Measurements from ENCODE around the gene DOCK4.
A peak's percentile ranks its signal among the peaks of the same experiment; 100 is the strongest.

The DOCK4 gene

GRCh38 chr7:111732923-111733322, 473.3 kb downstream of the DOCK4 start:
- POLR2A ChIA-PET = no interaction called here
- DNase-seq (ENCODE audit: extremely low spot score) = no peak
- TF ChIP-seq ARNT (IDR thresholded peaks at IDR 0.05) (no peak), ELF4 (IDR thresholded peaks at IDR 0.05) (no peak), TARDBP (IDR thresholded peaks at IDR 0.05) (no peak), NFRKB (IDR thresholded peaks at IDR 0.05) (no peak), CTBP1 (IDR thresholded peaks at IDR 0.05; ENCODE audit: borderline replicate concordance) (no peak), HDGF (IDR thresholded peaks at IDR 0.05; ENCODE audit: borderline replicate concordance) (no peak), PKNOX1 (IDR thresholded peaks at IDR 0.05) (no peak), FOXM1 (IDR thresholded peaks at IDR 0.05; ENCODE audit: borderline replicate concordance) (no peak), BHLHE40 (IDR thresholded peaks at IDR 0.05; ENCODE audit: borderline replicate concordance) (no peak), LEF1 (IDR thresholded peaks at IDR 0.05; ENCODE audit: borderline replicate concordance) (no peak), FOXK2 (IDR thresholded peaks at IDR 0.05) (no peak)
- CTCF ChIA-PET = no interaction called here

- CTCF ChIA-PET = no interaction called here
- TF ChIP-seq ELF4 (IDR thresholded peaks at IDR 0.05) (no peak), SUZ12 (IDR thresholded peaks at IDR 0.05) (no peak), SP1 (IDR thresholded peaks at IDR 0.05) (no peak), BHLHE40 (IDR thresholded peaks at IDR 0.05; ENCODE audit: borderline replicate concordance) (no peak), FOXA1 (IDR thresholded peaks at IDR 0.05) (no peak), CTBP1 (IDR thresholded peaks at IDR 0.05; ENCODE audit: borderline replicate concordance) (no peak), FOXK2 (IDR thresholded peaks at IDR 0.05) (no peak), TARDBP (IDR thresholded peaks at IDR 0.05) (no peak), ZNF384 (IDR thresholded peaks at IDR 0.05) (no peak), HDGF (IDR thresholded peaks at IDR 0.05; ENCODE audit: borderline replicate concordance) (no peak), L3MBTL2 (conservative IDR thresholded peaks at IDR 0.05) (no peak), LEF1 (IDR thresholded peaks at IDR 0.05; ENCODE audit: borderline replicate concordance) (no peak), NFRKB (IDR thresholded peaks at IDR 0.05) (no peak), PKNOX1 (IDR thresholded peaks at IDR 0.05) (no peak)
- POLR2A ChIA-PET = no interaction called here
- peak; percentile 21 for DNase-seq (ENCODE audit: extremely low spot score)
These were observed 475.5 kb downstream of the DOCK4 start for GRCh38 chr7:111730476-111731300.

GRCh38 chr7:111730057-111730456, 476.1 kb downstream of the DOCK4 start:
- CTCF ChIA-PET = no interaction called here
- TF ChIP-seq TARDBP (IDR thresholded peaks at IDR 0.05) = no peak
- no peak for TF ChIP-seq FOXM1 (IDR thresholded peaks at IDR 0.05; ENCODE audit: borderline replicate concordance)
- TF ChIP-seq ARNT (IDR thresholded peaks at IDR 0.05) = no peak
- TF ChIP-seq FOXK2 (IDR thresholded peaks at IDR 0.05) = no peak
- TF ChIP-seq PKNOX1 (IDR thresholded peaks at IDR 0.05) = no peak
- no peak for TF ChIP-seq L3MBTL2 (conservative IDR thresholded peaks at IDR 0.05)
- no peak for TF ChIP-seq SP1 (IDR thresholded peaks at IDR 0.05)
- no peak for TF ChIP-seq LEF1 (IDR thresholded peaks at IDR 0.05; ENCODE audit: borderline replicate concordance)
- TF ChIP-seq CTBP1 (IDR thresholded peaks at IDR 0.05; ENCODE audit: borderline replicate concordance) = no peak
- no peak for TF ChIP-seq ELF4 (IDR thresholded peaks at IDR 0.05)
- no peak for TF ChIP-seq ZNF384 (IDR thresholded peaks at IDR 0.05)
- TF ChIP-seq FOXA1 (IDR thresholded peaks at IDR 0.05) = no peak
- TF ChIP-seq NFRKB (IDR thresholded peaks at IDR 0.05) = no peak
- TF ChIP-seq SUZ12 (IDR thresholded peaks at IDR 0.05) = no peak
- TF ChIP-seq HDGF (IDR thresholded peaks at IDR 0.05; ENCODE audit: borderline replicate concordance) = no peak
- TF ChIP-seq BHLHE40 (IDR thresholded peaks at IDR 0.05; ENCODE audit: borderline replicate concordance) = no peak
- POLR2A ChIA-PET = no interaction called here
- DNase-seq (ENCODE audit: extremely low spot score) = no peak

- no peak for TF ChIP-seq FOXM1 (IDR thresholded peaks at IDR 0.05; ENCODE audit: borderline replicate concordance)
- TF ChIP-seq TARDBP (IDR thresholded peaks at IDR 0.05) = no peak
- TF ChIP-seq CTBP1 (IDR thresholded peaks at IDR 0.05; ENCODE audit: borderline replicate concordance) = no peak
- TF ChIP-seq ZNF384 (IDR thresholded peaks at IDR 0.05) = no peak
- no peak for TF ChIP-seq BHLHE40 (IDR thresholded peaks at IDR 0.05; ENCODE audit: borderline replicate concordance)
- CTCF ChIA-PET = no interaction called here
- no peak for DNase-seq (ENCODE audit: extremely low spot score)
- POLR2A ChIA-PET = no interaction called here
These were observed 476.7 kb downstream of the DOCK4 start for GRCh38 chr7:111729483-111729882.

- no peak for TF ChIP-seq L3MBTL2 (conservative IDR thresholded peaks at IDR 0.05)
- no peak for TF ChIP-seq FOXA1 (IDR thresholded peaks at IDR 0.05)
- POLR2A ChIA-PET = no interaction called here
- CTCF ChIA-PET = no interaction called here
- no peak for DNase-seq (ENCODE audit: extremely low spot score)
These were observed 477.6 kb downstream of the DOCK4 start for GRCh38 chr7:111728635-111728995.

GRCh38 chr7:111727905-111728634, 478.1 kb downstream of the DOCK4 start:
- DNase-seq (ENCODE audit: extremely low spot score) = no peak
- no peak for TF ChIP-seq SP1 (IDR thresholded peaks at IDR 0.05)
- TF ChIP-seq NFRKB (IDR thresholded peaks at IDR 0.05) = no peak
- TF ChIP-seq LEF1 (IDR thresholded peaks at IDR 0.05; ENCODE audit: borderline replicate concordance) = no peak
- no peak for TF ChIP-seq FOXA1 (IDR thresholded peaks at IDR 0.05)
- no peak for TF ChIP-seq BHLHE40 (IDR thresholded peaks at IDR 0.05; ENCODE audit: borderline replicate concordance)
- no peak for TF ChIP-seq TARDBP (IDR thresholded peaks at IDR 0.05)
- ChIA-PET CTCF (no interaction called here), POLR2A (no interaction called here)
